Cardiac septum (tissue), 1 donor: ENCODE data around the gene THEM4. TPM values are rescaled to one million over a fixed set of nuclear protein-coding genes. Genes with fewer than 3 reads are reported as not detected.
"Not testable (repeated sequence)": the region's sequence is repeated elsewhere in the genome, so short reads cannot be mapped to it uniquely, and the experiment has no call there.

Experiments used
- DNase-seq: peaks from one replicate; pipeline ENCODE4 v3.0.0-alpha.2; 2020; ENCODE audit warnings: low spot score
- intact Hi-C: fragments of 100-400 bp; cut with DNase I; formaldehyde crosslinking; loops from one replicate; pipeline ENCODE4 v1.14.0; 2022
- total RNA-seq: library from RNA; stranded (reverse); fragmentation: NEBNext Ultra II Directional; extraction: Animal tissue kit (Norgen Biotek cat#: 25700); gene quantifications from one replicate; pipeline ENCODE4 v1.2.1, GENCODE V29; 2021
- donor health status: DM: no; HTN: no; CAD: no.

Gene THEM4
- total RNA-seq, 1 donor from 2014 or later = 15.7 TPM

- intact Hi-C loops = loop anchor here (2.0 kb wide), 1 partner anchor 29 kb away; no protein-coding TSS in a partner anchor
Observed at GRCh38 chr1:151935894-151936602, 26.7 kb upstream of the THEM4 start.

GRCh38 chr1:151935154-151935553 lies 25.8 kb upstream of the THEM4 start:
- DNase-seq = no peak
- intact Hi-C loops = loop anchor here (2.0 kb wide), 1 partner anchor 30 kb away; no protein-coding TSS in a partner anchor

More at GRCh38 chr1:151935894-151936602, 26.7 kb upstream of the THEM4 start:
- DNase-seq = no peak

- intact Hi-C loops = loop anchor here (1.0 to 2.0 kb wide), 3 partner anchors 31 to 67 kb away; no protein-coding TSS in a partner anchor
- DNase-seq = no peak
Observed at GRCh38 chr1:151934048-151934493, 24.8 kb upstream of the THEM4 start.

- intact Hi-C loops = no loop called here
- DNase-seq = no peak
Observed at GRCh38 chr1:151924691-151925587, 15.6 kb upstream of the THEM4 start.

GRCh38 chr1:151923422-151923821 lies 14.1 kb upstream of the THEM4 start:
- intact Hi-C loops = no loop called here
- no peak for DNase-seq

- intact Hi-C loops = no loop called here
- no peak for DNase-seq
Observed at GRCh38 chr1:151920149-151920548, 10.8 kb upstream of the THEM4 start.

- no peak for DNase-seq
- intact Hi-C loops = no loop called here
Observed at GRCh38 chr1:151918819-151919610, 9.7 kb upstream of the THEM4 start.

GRCh38 chr1:151918156-151918555 lies 8.8 kb upstream of the THEM4 start:
- no peak for DNase-seq
- intact Hi-C loops = no loop called here

GRCh38 chr1:151916726-151917370 lies 7.5 kb upstream of the THEM4 start:
- intact Hi-C loops = no loop called here
- no peak for DNase-seq

GRCh38 chr1:151915061-151915686 lies 5.9 kb upstream of the THEM4 start:
- intact Hi-C loops = no loop called here
- DNase-seq = no peak

GRCh38 chr1:151914076-151914475 lies 4.8 kb upstream of the THEM4 start:
- DNase-seq = no peak
- intact Hi-C loops = no loop called here

- no peak for DNase-seq
- intact Hi-C loops = no loop called here
Observed at GRCh38 chr1:151912973-151913372, 3.7 kb upstream of the THEM4 start.

GRCh38 chr1:151908228-151908691 lies 1.1 kb downstream of the THEM4 start:
- no peak for DNase-seq
- intact Hi-C loops = no loop called here

- DNase-seq = no peak
- intact Hi-C loops = no loop called here
Observed at GRCh38 chr1:151907363-151908139, 1.8 kb downstream of the THEM4 start.

- intact Hi-C loops, DNase-seq: not testable (repeated sequence)
Observed at GRCh38 chr1:151906324-151906645, 3.0 kb downstream of the THEM4 start.

GRCh38 chr1:151905443-151906323 lies 3.6 kb downstream of the THEM4 start:
- DNase-seq, intact Hi-C loops: not testable (repeated sequence)

GRCh38 chr1:151905070-151905442 lies 4.3 kb downstream of the THEM4 start:
- no peak for DNase-seq
- intact Hi-C loops = no loop called here
